SK-N-SH treated with all-trans-retinoic acid at 6 μM for 48 hours (cell line): Measurements from ENCODE around the gene NHERF2.

ENCODE experiments used
- ATAC-seq: fragments of 200-7000 bp; cut with Tn5 transposase; 3 replicates; pipeline ENCODE4 v1.9.1; 2020; ENCODE audit warnings: mild to moderate bottlenecking, moderate library complexity
- ARNTL ChIP-seq: fragments of 450-650 bp; formaldehyde crosslinking; IDR thresholded peaks from 2 replicates; pipeline ENCODE4 v1.5.0; 2020; ENCODE audit warnings: low read depth, mild to moderate bottlenecking, moderate library complexity, borderline replicate concordance
- BACH2 ChIP-seq: fragments of 250-450 bp; sonication (Bioruptor Pico); IDR thresholded peaks from 2 replicates; pipeline ENCODE4 v1.9.0; 2021; ENCODE audit warnings: mild to moderate bottlenecking, borderline replicate concordance
- CREB5 ChIP-seq: fragments of 250-450 bp; sonication (Bioruptor Pico); IDR thresholded peaks from 2 replicates; pipeline ENCODE4 v1.5.1; 2020; ENCODE audit warnings: low read depth, mild to moderate bottlenecking, moderate library complexity
- CSDC2 ChIP-seq: fragments of 250-450 bp; sonication (Bioruptor Pico); IDR thresholded peaks from 2 replicates; pipeline ENCODE4 v1.5.0; 2020; ENCODE audit warnings: mild to moderate bottlenecking, moderate library complexity
- ISL1 ChIP-seq: fragments of 250-450 bp; sonication (Bioruptor Pico); IDR thresholded peaks from 2 replicates; pipeline ENCODE4 v2.1.2; 2022; ENCODE audit warnings: mild to moderate bottlenecking, moderate library complexity
- OSR1 ChIP-seq: fragments of 250-450 bp; sonication (Bioruptor Pico); IDR thresholded peaks from 2 replicates; pipeline ENCODE4 v1.8.0; 2022; ENCODE audit warnings: moderate library complexity, mild to moderate bottlenecking, inconsistent platforms
- PATZ1 ChIP-seq: fragments of 250-450 bp; sonication (Bioruptor Pico); IDR thresholded peaks from 2 replicates; pipeline ENCODE4 v1.8.0; 2020; ENCODE audit warnings: mild to moderate bottlenecking, moderate library complexity, borderline replicate concordance
- POU6F1 ChIP-seq: fragments of 250-450 bp; sonication (Bioruptor Pico); IDR thresholded peaks from 2 replicates; pipeline ENCODE4 v1.8.0; 2021; ENCODE audit warnings: low read depth, mild to moderate bottlenecking, moderate library complexity, borderline replicate concordance
- PPARA ChIP-seq: fragments of 250-450 bp; sonication (Bioruptor Pico); IDR thresholded peaks from 2 replicates; pipeline ENCODE4 v1.5.0; 2020; ENCODE audit warnings: mild to moderate bottlenecking, borderline replicate concordance
- RARB ChIP-seq: fragments of 250-450 bp; sonication (Bioruptor Pico); IDR thresholded peaks from 2 replicates; pipeline ENCODE4 v1.8.0; 2021; ENCODE audit warnings: mild to moderate bottlenecking, moderate library complexity
- TCF4 ChIP-seq: fragments of 250-450 bp; sonication (Bioruptor Pico); IDR thresholded peaks from 2 replicates; pipeline ENCODE4 v1.8.0; 2021; ENCODE audit warnings: mild to moderate bottlenecking, moderate library complexity, borderline replicate concordance
- TSHZ2 ChIP-seq: fragments of 250-450 bp; sonication (Bioruptor Pico); IDR thresholded peaks from 2 replicates; pipeline ENCODE4 v1.5.0; 2020; ENCODE audit warnings: mild to moderate bottlenecking, moderate library complexity
- ZFP3 ChIP-seq: fragments of 250-450 bp; sonication (Bioruptor Pico); IDR thresholded peaks from 2 replicates; pipeline ENCODE4 v1.5.0; 2020; ENCODE audit warnings: mild to moderate bottlenecking, moderate library complexity
- ZFP30 ChIP-seq: fragments of 450-650 bp; formaldehyde crosslinking; IDR thresholded peaks from 2 replicates; pipeline ENCODE4 v1.5.0; 2022; ENCODE audit warnings: mild to moderate bottlenecking, moderate library complexity
- ZNF565 ChIP-seq: fragments of 450-650 bp; formaldehyde crosslinking; conservative IDR thresholded peaks from 2 replicates; pipeline ENCODE4 v1.5.0; 2020; ENCODE audit warnings: low read depth, mild to moderate bottlenecking, moderate library complexity
- ZNF70 ChIP-seq: fragments of 450-650 bp; formaldehyde crosslinking; IDR thresholded peaks from 2 replicates; pipeline ENCODE4 v1.5.0; 2020; ENCODE audit warnings: mild to moderate bottlenecking, moderate library complexity
- ZNF8 ChIP-seq: fragments of 450-650 bp; formaldehyde crosslinking; IDR thresholded peaks from 2 replicates; pipeline ENCODE4 v1.5.0; 2020; ENCODE audit warnings: mild to moderate bottlenecking, moderate library complexity

Gene NHERF2

GRCh38 chr16:2044541-2044940, 17.8 kb downstream of the NHERF2 start:
- ATAC-seq = no peak
- no peak for TF ChIP-seq ZFP30 (CRISPR knock-in tag)
- TF ChIP-seq ISL1 (CRISPR knock-in tag) = no peak
- no peak for TF ChIP-seq ZFP3 (CRISPR knock-in tag)
- TF ChIP-seq ARNTL (CRISPR knock-in tag) = no peak
- TF ChIP-seq PPARA = no peak
- no peak for TF ChIP-seq PATZ1 (CRISPR knock-in tag)
- TF ChIP-seq POU6F1 (CRISPR knock-in tag) = no peak

- TF ChIP-seq ISL1 (CRISPR knock-in tag) (no peak), RARB (CRISPR knock-in tag) (no peak), OSR1 (CRISPR knock-in tag) (no peak), PATZ1 (CRISPR knock-in tag) (no peak), CSDC2 (CRISPR knock-in tag) (no peak), ZNF8 (CRISPR knock-in tag) (no peak), TSHZ2 (CRISPR knock-in tag) (no peak), ZNF70 (CRISPR knock-in tag) (no peak), BACH2 (CRISPR knock-in tag) (no peak), ZFP30 (CRISPR knock-in tag) (no peak), ARNTL (CRISPR knock-in tag) (no peak), POU6F1 (CRISPR knock-in tag) (no peak), TCF4 (CRISPR knock-in tag) (no peak), CREB5 (CRISPR knock-in tag) (no peak), ZNF565 (CRISPR knock-in tag) (no peak)
- ATAC-seq = no peak
These were observed 19.5 kb downstream of the NHERF2 start for GRCh38 chr16:2045965-2046892.
